ENCODE results near the gene EPHB6. TPM values are rescaled to one million over a fixed set of nuclear protein-coding genes. Genes with fewer than 3 reads are reported as not detected.

EPHB6 gene
- total RNA-seq, 1 donor from 2014 or later: 4.4 TPM

GRCh38 chr7:142879060-142879459 lies 24.2 kb downstream of the EPHB6 start:
- Histone ChIP-seq H3K36me3 (no peaks in the 10 kb centered on the region), H3K9me3 (replicated peaks) (no peaks in the 10 kb centered on the region), H3K4me3 (no peak overlapping the region), H3K27me3 (ENCODE audit: low read depth) (peaks cover 86% of the 10 kb centered on the region), H3K27ac (replicated peaks) (no peak overlapping the region), H3K4me1 (no peaks in the 10 kb centered on the region)
- DNase-seq: no peak
- TF ChIP-seq, protein P1, sequence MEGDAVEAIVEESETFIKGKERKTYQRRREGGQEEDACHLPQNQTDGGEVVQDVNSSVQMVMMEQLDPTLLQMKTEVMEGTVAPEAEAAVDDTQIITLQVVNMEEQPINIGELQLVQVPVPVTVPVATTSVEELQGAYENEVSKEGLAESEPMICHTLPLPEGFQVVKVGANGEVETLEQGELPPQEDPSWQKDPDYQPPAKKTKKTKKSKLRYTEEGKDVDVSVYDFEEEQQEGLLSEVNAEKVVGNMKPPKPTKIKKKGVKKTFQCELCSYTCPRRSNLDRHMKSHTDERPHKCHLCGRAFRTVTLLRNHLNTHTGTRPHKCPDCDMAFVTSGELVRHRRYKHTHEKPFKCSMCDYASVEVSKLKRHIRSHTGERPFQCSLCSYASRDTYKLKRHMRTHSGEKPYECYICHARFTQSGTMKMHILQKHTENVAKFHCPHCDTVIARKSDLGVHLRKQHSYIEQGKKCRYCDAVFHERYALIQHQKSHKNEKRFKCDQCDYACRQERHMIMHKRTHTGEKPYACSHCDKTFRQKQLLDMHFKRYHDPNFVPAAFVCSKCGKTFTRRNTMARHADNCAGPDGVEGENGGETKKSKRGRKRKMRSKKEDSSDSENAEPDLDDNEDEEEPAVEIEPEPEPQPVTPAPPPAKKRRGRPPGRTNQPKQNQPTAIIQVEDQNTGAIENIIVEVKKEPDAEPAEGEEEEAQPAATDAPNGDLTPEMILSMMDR (IDR thresholded peaks at IDR 0.05; ENCODE audit: borderline replicate concordance): no peak
- intact Hi-C loops (cut with micrococcal nuclease): no loop called here

DNA sequence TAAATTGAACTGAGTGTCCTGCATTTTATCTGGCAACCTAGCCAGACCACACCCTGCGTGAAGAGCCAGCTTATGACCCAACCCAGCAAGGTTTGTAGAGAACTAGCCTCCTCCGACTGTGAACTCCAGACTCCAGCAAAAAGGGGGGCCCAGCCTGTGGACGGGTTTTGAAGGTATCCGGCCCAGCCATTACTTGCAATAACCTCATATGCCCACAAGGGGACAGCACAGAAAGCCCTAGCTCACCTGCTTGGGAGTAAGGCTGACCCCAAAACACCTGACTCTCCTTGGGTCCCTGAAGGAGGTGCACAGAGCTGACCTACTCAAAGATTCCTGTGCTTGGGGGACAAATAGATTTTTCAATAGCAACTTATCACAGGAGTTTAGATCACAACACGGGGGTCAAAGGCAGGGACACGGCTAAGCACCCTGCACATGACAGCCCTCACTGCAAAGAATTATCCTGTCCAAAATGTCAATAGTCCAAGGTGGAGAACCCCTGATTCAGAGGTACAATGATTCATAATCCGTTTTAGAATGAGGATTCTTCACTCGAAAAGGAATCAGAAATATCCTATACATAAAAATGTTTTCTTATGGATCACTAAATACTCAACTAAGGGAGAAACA lies 26.1 kb downstream of the EPHB6 start:
- Histone ChIP-seq H3K27me3 (ENCODE audit: low read depth) (peaks cover 93% of the 10 kb centered on the region), H3K9me3 (replicated peaks) (no peaks in the 10 kb centered on the region), H3K4me3 (no peak overlapping the region), H3K36me3 (no peaks in the 10 kb centered on the region), H3K4me1 (no peaks in the 10 kb centered on the region), H3K27ac (replicated peaks) (no peak overlapping the region)
- no peak for DNase-seq
- TF ChIP-seq, protein P1 (IDR thresholded peaks at IDR 0.05; ENCODE audit: borderline replicate concordance): peak; percentile 68
- intact Hi-C loops (cut with micrococcal nuclease): no loop called here

GRCh38 chr7:142881586-142882337 lies 26.9 kb downstream of the EPHB6 start:
- peaks cover 95% of the 10 kb centered on the region for H3K27me3 ChIP-seq (ENCODE audit: low read depth)
- no peak for DNase-seq
- TF ChIP-seq, protein P1 (IDR thresholded peaks at IDR 0.05; ENCODE audit: borderline replicate concordance): no peak
- intact Hi-C loops (cut with micrococcal nuclease): no loop called here
- no peaks in the 10 kb centered on the region for H3K36me3 ChIP-seq
- H3K9me3 ChIP-seq (replicated peaks): no peaks in the 10 kb centered on the region
- H3K27ac ChIP-seq (replicated peaks): no peak overlapping the region
- no peak overlapping the region for H3K4me3 ChIP-seq
- no peaks in the 10 kb centered on the region for H3K4me1 ChIP-seq

DNA sequence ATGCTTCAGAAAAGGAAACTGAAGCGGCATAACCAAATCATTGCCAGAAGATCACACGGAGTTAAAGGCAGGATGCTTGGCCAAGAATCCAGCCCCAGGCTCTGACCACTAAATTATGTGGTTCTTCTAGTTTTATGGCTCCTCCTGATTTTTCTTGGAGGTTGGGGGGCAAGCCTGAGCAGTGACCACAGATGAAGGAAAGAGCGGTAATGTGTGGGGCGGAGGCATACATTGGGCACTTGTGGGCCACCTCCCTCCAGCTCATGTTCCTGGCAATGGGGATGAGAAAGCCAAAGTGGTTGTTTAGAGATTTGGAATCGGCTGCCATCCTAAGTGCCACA lies 27.4 kb downstream of the EPHB6 start:
- H3K36me3 ChIP-seq: no peaks in the 10 kb centered on the region
- TF ChIP-seq, protein P1 (IDR thresholded peaks at IDR 0.05; ENCODE audit: borderline replicate concordance): no peak
- H3K9me3 ChIP-seq (replicated peaks): no peaks in the 10 kb centered on the region
- H3K4me1 ChIP-seq: no peaks in the 10 kb centered on the region
- no peak for DNase-seq
- intact Hi-C loops (cut with micrococcal nuclease): no loop called here
- no peak overlapping the region for H3K4me3 ChIP-seq
- H3K27me3 ChIP-seq (ENCODE audit: low read depth): peaks cover 95% of the 10 kb centered on the region
- H3K27ac ChIP-seq (replicated peaks): no peak overlapping the region

DNA sequence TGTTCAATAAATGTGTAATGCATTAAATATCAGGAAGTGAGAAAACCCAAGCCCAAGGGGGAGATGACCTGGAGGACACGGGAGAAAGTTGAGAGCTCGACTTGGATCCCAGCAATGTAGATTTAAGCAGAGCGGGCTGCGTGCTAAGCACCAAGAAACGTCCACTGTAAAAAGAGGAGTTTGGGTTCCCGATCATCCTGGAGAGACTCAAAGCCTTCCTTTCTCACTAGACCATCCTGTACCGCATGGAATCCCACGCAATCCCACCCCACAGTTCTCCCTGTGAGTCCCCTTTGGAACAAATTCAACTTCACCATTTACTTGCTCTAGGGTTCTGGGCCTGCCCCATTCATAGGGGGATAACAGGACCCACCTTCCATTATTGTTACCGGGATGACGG lies 28.3 kb downstream of the EPHB6 start:
- no peaks in the 10 kb centered on the region for H3K36me3 ChIP-seq
- no peak overlapping the region for H3K27ac ChIP-seq (replicated peaks)
- H3K27me3 ChIP-seq (ENCODE audit: low read depth): peaks cover 93% of the 10 kb centered on the region
- no peak for DNase-seq
- no peaks in the 10 kb centered on the region for H3K9me3 ChIP-seq (replicated peaks)
- no peak overlapping the region for H3K4me3 ChIP-seq
- H3K4me1 ChIP-seq: no peaks in the 10 kb centered on the region
- TF ChIP-seq, protein P1 (IDR thresholded peaks at IDR 0.05; ENCODE audit: borderline replicate concordance): no peak
- intact Hi-C loops (cut with micrococcal nuclease): no loop called here

Data from left ventricle myocardium inferior (tissue), 1 donor.